Fibroblast of pulmonary artery (primary cell): Measurements from ENCODE around the gene ZBED1.
"Not testable (repeated sequence)": the region's sequence is repeated elsewhere in the genome, so short reads cannot be mapped to it uniquely, and the experiment has no call there.

Experiments used
- DNase-seq: peaks from one replicate; pipeline ENCODE4 v3.0.0-alpha.2; 2010; ENCODE audit warnings: low read depth
- H3K4me3 ChIP-seq: replicated peaks from 2 replicates; pipeline ENCODE4 v1.5.1; 2011; ENCODE audit warnings: low read depth, mild to moderate bottlenecking, control low read depth, low read length, moderate library complexity
- CTCF ChIP-seq: IDR thresholded peaks from 2 replicates; pipeline ENCODE4 v1.5.1; 2011; ENCODE audit warnings: mild to moderate bottlenecking, control low read depth, low read length, inconsistent platforms; ENCODE audit errors: missing control alignments

ZBED1 gene

GRCh38 chrX:2469196-2469685 lies 31.5 kb downstream of the ZBED1 start:
- no peak overlapping the region for H3K4me3 ChIP-seq
- no peak for DNase-seq
- no peak for TF ChIP-seq CTCF

- no peak for DNase-seq
- TF ChIP-seq CTCF = no peak
- H3K4me3 ChIP-seq = no peak overlapping the region
Measured at GRCh38 chrX:2468261-2469195, 32.2 kb downstream of the ZBED1 start.

- DNase-seq = no peak
- no peak overlapping the region for H3K4me3 ChIP-seq
- TF ChIP-seq CTCF = no peak
Measured at GRCh38 chrX:2466876-2467656, 33.7 kb downstream of the ZBED1 start.

- no peak overlapping the region for H3K4me3 ChIP-seq
- no peak for DNase-seq
- TF ChIP-seq CTCF = no peak
Measured at GRCh38 chrX:2464677-2465166, 36.1 kb downstream of the ZBED1 start.

- TF ChIP-seq CTCF = no peak
- no peak overlapping the region for H3K4me3 ChIP-seq
- no peak for DNase-seq
Measured at GRCh38 chrX:2463973-2464676, 36.7 kb downstream of the ZBED1 start.

- peak; percentile 70 for DNase-seq
- H3K4me3 ChIP-seq = not testable (repeated sequence)
Measured at GRCh38 chrX:2463481-2463880, 37.3 kb downstream of the ZBED1 start.

GRCh38 chrX:2462780-2463179 lies 38.0 kb downstream of the ZBED1 start:
- no peak for TF ChIP-seq CTCF
- H3K4me3 ChIP-seq = no peak overlapping the region
- DNase-seq = peak; percentile 50
